ENCODE measurements around the gene CD8A. TPM values are rescaled to one million over a fixed set of nuclear protein-coding genes. Genes with fewer than 3 reads are reported as not detected.

Gene CD8A
- total RNA-seq, 1 experiment from 2014 or later: not detected

- intact Hi-C loops (cut with micrococcal nuclease): no loop called here
Measured at GRCh38 chr2:86793752-86794151, 3.0 kb upstream of the CD8A start.

DNA sequence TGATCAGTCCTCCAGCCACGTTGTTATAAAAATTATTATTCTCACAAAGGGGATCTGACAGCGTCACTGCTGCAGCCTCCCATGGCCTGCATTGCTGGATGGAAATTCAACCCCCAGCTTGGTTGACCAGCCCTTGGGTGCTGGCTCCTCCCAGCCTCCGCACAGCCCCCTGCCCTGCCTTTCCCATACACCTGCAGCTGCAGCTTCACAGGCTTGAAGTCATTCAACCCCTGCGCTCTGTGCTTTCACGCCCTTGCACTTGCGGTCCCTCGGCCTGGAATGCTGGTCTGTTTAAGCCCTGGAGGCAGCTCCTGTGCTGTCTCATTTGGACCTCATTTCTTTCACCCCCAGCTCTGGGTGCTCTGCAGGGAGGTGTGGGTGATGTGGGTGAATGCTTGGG, 860 bp upstream of the CD8A start:
- Mint-ChIP-seq H3K4me3 (ENCODE audit: unreplicated experiment) (no peak overlapping the region), H3K36me3 (ENCODE audit: insufficient read depth, unreplicated experiment) (no peaks in the 10 kb centered on the region), H3K4me1 (ENCODE audit: insufficient read depth, unreplicated experiment) (no peaks in the 10 kb centered on the region), H3K27ac (ENCODE audit: low read depth, unreplicated experiment) (no peak overlapping the region), H3K9me3 (ENCODE audit: unreplicated experiment) (peaks cover 18% of the 10 kb centered on the region), H3K27me3 (ENCODE audit: insufficient read depth, unreplicated experiment) (peaks cover 21% of the 10 kb centered on the region)
- TF ChIP-seq CTCF (IDR thresholded peaks at IDR 0.05; ENCODE audit: unreplicated experiment): no peak
- CTCF ChIA-PET: no interaction called here
- POLR2A ChIA-PET: no interaction called here
- no peak for DNase-seq (ENCODE audit: unreplicated experiment)
- intact Hi-C loops (cut with micrococcal nuclease): no loop called here
- BruUV-seq (replicated peaks): no TSS peak

More at GRCh38 chr2:86793752-86794151, 3.0 kb upstream of the CD8A start:
- H3K9me3 Mint-ChIP-seq (ENCODE audit: unreplicated experiment): peaks cover 28% of the 10 kb centered on the region
- CTCF ChIA-PET: no interaction called here
- no peak overlapping the region for H3K4me3 Mint-ChIP-seq (ENCODE audit: unreplicated experiment)
- POLR2A ChIA-PET: no interaction called here
- H3K27me3 Mint-ChIP-seq (ENCODE audit: insufficient read depth, unreplicated experiment): peaks cover 10% of the 10 kb centered on the region
- no peak for DNase-seq (ENCODE audit: unreplicated experiment)
- BruUV-seq (replicated peaks): no TSS peak
- H3K4me1 Mint-ChIP-seq (ENCODE audit: insufficient read depth, unreplicated experiment): no peaks in the 10 kb centered on the region
- H3K36me3 Mint-ChIP-seq (ENCODE audit: insufficient read depth, unreplicated experiment): no peaks in the 10 kb centered on the region
- H3K27ac Mint-ChIP-seq (ENCODE audit: low read depth, unreplicated experiment): no peak overlapping the region
- TF ChIP-seq CTCF (IDR thresholded peaks at IDR 0.05; ENCODE audit: unreplicated experiment): no peak

DNA sequence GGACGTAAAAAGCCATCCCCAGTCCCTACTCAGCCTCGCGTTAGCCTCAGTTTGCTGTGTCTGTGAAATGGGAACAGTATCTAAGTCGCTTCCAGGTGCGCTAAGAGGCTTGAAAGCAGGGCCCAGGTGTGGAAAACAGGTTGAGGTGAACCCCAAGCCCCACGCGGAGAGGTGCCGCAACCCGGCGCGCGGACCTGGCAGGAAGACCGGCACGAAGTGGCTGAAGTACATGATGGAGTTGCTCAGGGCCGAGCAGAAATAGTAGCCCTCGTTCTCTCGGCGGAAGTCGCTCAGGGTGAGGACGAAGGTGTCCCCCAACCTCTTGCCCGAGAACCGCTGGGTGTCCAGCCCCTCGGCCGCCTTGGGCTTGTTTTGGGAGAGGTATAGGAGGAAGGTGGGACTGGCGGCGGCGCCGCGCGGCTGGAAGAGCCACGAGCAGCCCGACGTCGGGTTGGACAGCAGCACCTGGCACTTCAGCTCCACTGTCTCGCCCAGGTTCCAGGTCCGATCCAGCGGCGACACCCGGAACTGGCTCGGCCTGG, 508 bp downstream of the CD8A start:
- CTCF ChIA-PET: no interaction called here
- no TSS peak for BruUV-seq (replicated peaks)
- Mint-ChIP-seq H3K4me1 (ENCODE audit: insufficient read depth, unreplicated experiment) (no peaks in the 10 kb centered on the region), H3K27ac (ENCODE audit: low read depth, unreplicated experiment) (no peak overlapping the region), H3K36me3 (ENCODE audit: insufficient read depth, unreplicated experiment) (no peaks in the 10 kb centered on the region), H3K27me3 (ENCODE audit: insufficient read depth, unreplicated experiment) (peaks cover 21% of the 10 kb centered on the region), H3K4me3 (ENCODE audit: unreplicated experiment) (no peak overlapping the region), H3K9me3 (ENCODE audit: unreplicated experiment) (peaks cover 5% of the 10 kb centered on the region)
- intact Hi-C loops (cut with micrococcal nuclease): no loop called here
- TF ChIP-seq CTCF (IDR thresholded peaks at IDR 0.05; ENCODE audit: unreplicated experiment): no peak
- POLR2A ChIA-PET: no interaction called here
- no peak for DNase-seq (ENCODE audit: unreplicated experiment)

GRCh38 chr2:86789687-86790133, 1.0 kb downstream of the CD8A start:
- no peak for TF ChIP-seq CTCF (IDR thresholded peaks at IDR 0.05; ENCODE audit: unreplicated experiment)
- no peaks in the 10 kb centered on the region for H3K9me3 Mint-ChIP-seq (ENCODE audit: unreplicated experiment)
- DNase-seq (ENCODE audit: unreplicated experiment): no peak
- ChIA-PET POLR2A (no interaction called here), CTCF (no interaction called here)
- H3K4me1 Mint-ChIP-seq (ENCODE audit: insufficient read depth, unreplicated experiment): no peaks in the 10 kb centered on the region
- H3K27ac Mint-ChIP-seq (ENCODE audit: low read depth, unreplicated experiment): no peak overlapping the region
- H3K27me3 Mint-ChIP-seq (ENCODE audit: insufficient read depth, unreplicated experiment): peaks cover 21% of the 10 kb centered on the region
- H3K36me3 Mint-ChIP-seq (ENCODE audit: insufficient read depth, unreplicated experiment): no peaks in the 10 kb centered on the region
- intact Hi-C loops (cut with micrococcal nuclease): no loop called here
- H3K4me3 Mint-ChIP-seq (ENCODE audit: unreplicated experiment): no peak overlapping the region
- BruUV-seq (replicated peaks): no TSS peak
